ENCODE measurements around the gene IDH3B.
"Not testable (repeated sequence)": the region's sequence is repeated elsewhere in the genome, so short reads cannot be mapped to it uniquely, and the experiment has no call there.

The IDH3B gene

DNA sequence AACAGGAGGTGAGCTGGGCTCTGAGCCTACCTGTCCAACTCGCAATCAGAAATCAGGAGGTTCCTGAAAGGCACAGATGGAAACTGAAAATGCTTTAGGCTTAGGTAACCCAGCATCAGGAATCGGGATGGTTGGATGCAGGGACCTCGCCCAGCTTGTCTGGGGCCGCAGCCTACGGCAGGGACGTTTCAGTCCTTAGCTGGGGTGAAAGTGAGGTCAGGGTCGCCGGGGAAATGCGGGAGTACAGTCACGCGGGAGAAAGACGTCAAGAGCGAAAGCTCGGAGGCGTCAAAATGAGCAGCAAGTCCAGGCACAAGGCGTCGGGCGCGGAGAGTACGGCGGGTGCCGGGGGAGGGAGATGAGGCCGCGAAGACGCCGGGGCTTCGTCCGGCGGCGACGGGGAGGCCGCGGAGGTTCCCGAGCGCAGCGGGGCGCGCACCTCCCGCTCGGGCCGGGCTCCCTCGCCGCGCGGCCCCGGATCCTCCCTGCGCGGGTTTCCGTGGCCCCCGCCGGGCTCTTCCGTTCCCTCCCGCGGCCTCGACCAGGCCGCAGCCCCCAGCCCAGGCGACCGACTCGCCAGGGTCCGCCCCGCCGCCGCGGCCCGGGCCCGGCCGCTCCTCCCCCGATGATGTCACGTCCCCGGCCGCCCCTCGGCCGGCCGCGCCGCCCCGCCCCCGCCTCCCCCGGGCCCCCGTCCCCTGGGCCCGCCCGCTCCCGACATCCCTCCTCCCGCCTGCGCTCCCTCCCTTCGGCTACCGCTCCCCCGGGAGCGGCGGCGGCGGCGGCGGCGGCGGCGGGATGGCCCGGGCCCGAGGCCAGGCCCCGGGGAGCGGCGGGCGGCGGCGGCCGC is 28.2 kb upstream of the IDH3B start, which contains the start of gene EBF4:
TSS of gene EBF4 (plus strand) at position 745 of the 850 bp plus-strand sequence. CDS start 866 bp downstream, outside the sequence.
- in situ Hi-C loops (cut with HindIII; ENCODE audit: low pct_unique_long_range_greater_than_20kb, low sequenced_read_pairs), result no loop called here
- DNase-seq (ENCODE audit: low read depth in 1 of 2, low spot score in 1 of 2), result peak in 1 of 2 experiments; percentile 84
- no peak for TF ChIP-seq JUND (IDR thresholded peaks at IDR 0.05; ENCODE audit: low read depth)

DNA sequence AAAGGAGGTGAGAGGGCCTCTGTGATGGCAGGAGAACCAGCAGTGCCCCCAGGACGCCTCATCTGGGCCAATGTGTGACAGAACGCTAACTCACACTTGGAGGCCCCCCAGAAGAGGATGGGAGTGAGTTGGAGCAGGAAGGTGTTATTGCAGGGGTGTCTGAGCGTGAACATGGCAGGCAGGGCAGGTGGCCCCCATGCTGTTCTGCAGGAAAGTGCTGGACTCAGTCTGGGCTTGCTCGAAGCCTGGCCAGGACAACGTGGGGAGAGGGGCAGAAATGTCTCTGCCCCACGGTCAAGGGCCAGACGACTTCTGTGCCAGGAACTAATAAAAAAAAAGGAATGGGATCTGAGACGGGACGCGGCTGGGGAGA is 27.6 kb upstream of the IDH3B start:
- no peak for TF ChIP-seq JUND (IDR thresholded peaks at IDR 0.05; ENCODE audit: low read depth)
- in situ Hi-C loops (cut with HindIII; ENCODE audit: low pct_unique_long_range_greater_than_20kb, low sequenced_read_pairs), result no loop called here
- no peak for DNase-seq (ENCODE audit: low read depth in 1 of 2, low spot score in 1 of 2)

DNA sequence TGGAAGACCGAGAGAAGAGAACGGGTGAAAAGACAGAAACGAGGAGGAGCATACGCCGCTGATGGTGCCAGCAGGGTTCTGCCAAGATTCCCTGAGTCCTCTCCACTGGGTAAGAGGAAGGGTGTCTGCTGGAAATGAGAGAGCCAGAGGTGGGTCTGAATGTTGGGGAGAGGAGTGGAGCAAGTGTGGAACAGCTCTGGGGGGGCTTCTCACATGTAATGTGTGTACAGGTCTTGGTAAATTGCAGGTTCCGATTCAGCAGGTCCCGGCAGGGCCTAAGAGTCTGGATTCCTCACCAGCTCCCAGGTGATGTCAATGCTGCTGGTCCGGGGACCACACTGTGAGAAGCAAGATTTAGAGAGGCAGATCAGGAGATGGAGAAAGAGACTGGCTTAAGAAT is 27.1 kb upstream of the IDH3B start:
- in situ Hi-C loops (cut with HindIII; ENCODE audit: low pct_unique_long_range_greater_than_20kb, low sequenced_read_pairs), result no loop called here
- TF ChIP-seq JUND (IDR thresholded peaks at IDR 0.05; ENCODE audit: low read depth), result no peak

DNA sequence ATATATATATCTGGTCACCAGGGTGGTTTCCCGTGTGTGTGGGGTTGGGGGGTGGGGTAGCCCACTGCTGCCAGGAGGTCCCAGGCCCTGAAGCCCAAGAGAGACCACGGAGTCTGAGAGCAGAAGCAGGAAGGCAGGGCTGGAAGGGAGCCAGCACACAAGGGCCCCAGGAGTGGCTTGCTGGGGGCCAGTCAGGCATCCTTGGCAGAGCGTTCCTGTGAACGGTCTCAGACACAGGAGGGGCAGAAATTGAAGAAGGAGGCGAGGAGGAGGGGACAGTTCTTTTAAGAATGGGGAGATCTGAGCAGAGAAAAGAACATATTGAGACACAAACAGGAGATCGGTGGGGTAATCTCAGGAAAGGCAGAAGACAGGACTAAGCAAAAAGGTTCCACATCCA is 26.7 kb upstream of the IDH3B start:
- in situ Hi-C loops (cut with HindIII; ENCODE audit: low pct_unique_long_range_greater_than_20kb, low sequenced_read_pairs), result no loop called here
- DNase-seq (ENCODE audit: low read depth in 1 of 2, low spot score in 1 of 2), result no peak
- TF ChIP-seq JUND (IDR thresholded peaks at IDR 0.05; ENCODE audit: low read depth), result no peak

More for the DNA sequence above, 27.1 kb upstream of the IDH3B start:
- DNase-seq (ENCODE audit: low read depth in 1 of 2, low spot score in 1 of 2), result no peak

DNA sequence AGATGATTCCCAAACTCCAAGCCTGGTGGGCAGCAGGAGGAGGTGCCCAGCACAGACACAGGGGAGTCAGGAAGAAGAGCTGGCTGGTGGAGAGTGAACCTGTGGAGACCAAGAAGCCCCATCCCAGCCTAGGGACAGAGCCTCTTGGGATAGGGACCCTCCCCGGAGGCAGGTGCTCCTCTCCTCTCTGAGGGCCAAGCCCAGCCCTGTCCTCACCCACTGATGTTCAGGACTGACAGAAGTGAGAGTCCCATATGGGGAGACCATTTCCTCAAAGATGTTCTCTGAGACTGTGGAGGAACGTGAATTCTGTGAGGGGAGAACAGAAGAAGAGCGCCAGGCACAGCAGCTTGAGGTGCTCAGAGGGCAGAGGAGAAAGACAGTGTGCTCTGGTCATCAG is 26.2 kb upstream of the IDH3B start:
- TF ChIP-seq JUND (IDR thresholded peaks at IDR 0.05; ENCODE audit: low read depth), result no peak
- in situ Hi-C loops (cut with HindIII; ENCODE audit: low pct_unique_long_range_greater_than_20kb, low sequenced_read_pairs), result no loop called here
- DNase-seq (ENCODE audit: low read depth in 1 of 2, low spot score in 1 of 2), result no peak

DNA sequence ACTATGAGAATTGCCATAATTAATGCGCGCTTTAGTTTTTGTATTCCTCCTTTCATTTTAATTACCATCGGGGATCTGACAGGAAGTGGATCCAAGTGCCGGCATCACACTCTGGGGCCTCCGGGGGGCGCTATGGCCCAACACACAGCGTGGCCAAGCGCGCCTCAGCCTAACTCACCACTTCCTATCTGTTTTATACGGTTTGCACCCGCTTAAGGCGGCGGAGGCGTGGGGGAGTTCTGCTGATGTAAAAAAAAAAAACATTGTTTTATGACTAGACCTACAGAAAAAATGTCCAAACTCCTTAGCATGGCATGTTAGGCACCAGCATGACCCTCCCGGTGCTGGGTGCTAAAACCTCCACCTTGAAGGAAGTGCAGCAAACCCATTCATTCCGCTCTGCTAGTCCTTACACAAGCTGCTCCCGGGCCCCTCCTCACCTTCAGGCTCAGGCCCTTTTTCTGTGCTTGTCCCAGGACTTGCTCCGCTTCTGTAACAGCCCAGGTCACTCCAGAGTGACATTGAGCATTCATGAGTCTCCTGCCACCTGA is 24.1 kb upstream of the IDH3B start:
- DNase-seq (ENCODE audit: low read depth in 1 of 2, low spot score in 1 of 2), result peak in 1 of 2 experiments; percentile 70
- no peak for TF ChIP-seq JUND (IDR thresholded peaks at IDR 0.05; ENCODE audit: low read depth)
- in situ Hi-C loops (cut with HindIII; ENCODE audit: low pct_unique_long_range_greater_than_20kb, low sequenced_read_pairs), result no loop called here

DNA sequence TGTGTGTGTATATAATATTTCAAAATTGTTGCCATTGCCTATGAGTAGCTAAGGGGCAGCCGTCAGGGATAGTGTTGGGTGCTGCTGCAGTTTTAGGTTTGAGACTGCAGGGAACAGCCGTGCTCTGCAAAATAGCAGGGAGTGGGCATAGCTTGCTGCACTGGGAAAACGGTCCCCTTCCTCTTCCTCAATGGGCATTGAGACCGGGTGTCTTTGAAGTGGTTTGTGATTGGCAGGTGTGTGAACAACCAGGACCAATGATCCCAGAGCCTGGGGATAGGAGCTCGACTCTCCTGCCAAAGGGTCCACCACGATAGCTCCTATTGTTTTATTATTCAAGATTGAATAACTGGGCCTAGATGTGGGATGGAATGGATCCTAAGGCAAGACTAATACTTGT is 23.5 kb upstream of the IDH3B start:
- no peak for DNase-seq (ENCODE audit: low read depth in 1 of 2, low spot score in 1 of 2)
- TF ChIP-seq JUND (IDR thresholded peaks at IDR 0.05; ENCODE audit: low read depth), result no peak
- in situ Hi-C loops (cut with HindIII; ENCODE audit: low pct_unique_long_range_greater_than_20kb, low sequenced_read_pairs), result no loop called here

DNA sequence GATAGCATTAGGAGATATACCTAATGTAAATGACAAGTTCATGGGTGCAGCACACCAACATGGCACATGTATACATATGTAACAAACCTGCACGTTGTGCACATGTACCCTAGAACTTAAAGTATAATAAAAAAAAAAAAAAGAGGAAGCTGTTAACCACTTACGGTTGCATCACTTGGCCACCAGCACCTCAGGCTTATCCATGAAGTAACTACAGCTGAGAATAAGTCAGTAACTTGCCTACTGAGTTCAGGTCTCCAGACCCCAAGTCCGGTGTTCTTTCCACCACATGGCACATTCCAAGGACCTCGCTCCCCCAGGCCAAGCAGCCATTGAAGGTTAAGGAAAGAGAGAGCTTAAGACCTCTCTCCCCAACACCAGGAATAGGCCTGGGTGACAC is 20.8 kb upstream of the IDH3B start:
- in situ Hi-C loops (cut with HindIII; ENCODE audit: low pct_unique_long_range_greater_than_20kb, low sequenced_read_pairs); DNase-seq (ENCODE audit: low read depth in 1 of 2, low spot score in 1 of 2): not testable (repeated sequence)

DNA sequence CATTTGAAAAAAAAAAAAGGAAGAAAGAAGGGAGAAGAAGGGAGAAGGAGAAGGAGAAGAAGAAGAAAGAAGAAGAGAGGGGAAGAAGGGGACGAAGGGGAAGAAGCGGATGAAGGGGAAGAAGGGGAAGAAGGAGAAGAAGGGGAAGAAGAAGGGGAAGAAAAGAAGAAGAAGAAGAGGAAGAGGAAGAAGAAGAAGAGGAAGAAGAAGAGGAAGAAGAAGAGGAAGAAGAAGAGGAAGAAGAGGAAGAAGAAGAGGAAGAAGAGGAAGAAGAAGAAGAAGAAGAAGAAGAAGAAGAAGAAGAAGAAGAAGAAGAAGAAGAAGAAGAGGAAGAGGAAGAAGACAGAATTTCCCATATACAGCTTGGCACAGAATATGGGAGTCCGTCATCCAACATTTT is 18.0 kb upstream of the IDH3B start:
- in situ Hi-C loops (cut with HindIII; ENCODE audit: low pct_unique_long_range_greater_than_20kb, low sequenced_read_pairs); DNase-seq (ENCODE audit: low read depth in 1 of 2, low spot score in 1 of 2): not testable (repeated sequence)

DNA sequence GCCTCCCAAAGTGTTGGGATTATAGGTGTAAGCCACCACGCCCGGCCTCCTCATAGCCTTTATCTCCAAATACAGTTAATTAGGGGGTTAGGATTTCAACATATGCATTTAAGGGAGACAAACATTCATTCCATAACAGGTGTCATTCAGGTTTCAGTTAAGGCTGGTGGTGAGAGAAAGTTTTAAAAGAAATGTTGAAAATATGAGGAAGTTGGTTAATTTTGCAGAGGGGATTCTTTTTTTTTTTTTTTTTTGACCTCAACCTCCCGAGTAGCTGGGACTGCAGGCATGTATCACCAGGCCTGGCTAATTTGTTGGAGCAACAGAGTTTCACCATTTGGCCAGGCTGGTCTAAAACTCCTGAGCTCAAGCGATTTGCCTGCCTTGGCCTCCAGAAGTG is 16.0 kb upstream of the IDH3B start:
- no peak for DNase-seq (ENCODE audit: low read depth in 1 of 2, low spot score in 1 of 2)
- in situ Hi-C loops (cut with HindIII; ENCODE audit: low pct_unique_long_range_greater_than_20kb, low sequenced_read_pairs), result no loop called here
- TF ChIP-seq JUND (IDR thresholded peaks at IDR 0.05; ENCODE audit: low read depth), result no peak

DNA sequence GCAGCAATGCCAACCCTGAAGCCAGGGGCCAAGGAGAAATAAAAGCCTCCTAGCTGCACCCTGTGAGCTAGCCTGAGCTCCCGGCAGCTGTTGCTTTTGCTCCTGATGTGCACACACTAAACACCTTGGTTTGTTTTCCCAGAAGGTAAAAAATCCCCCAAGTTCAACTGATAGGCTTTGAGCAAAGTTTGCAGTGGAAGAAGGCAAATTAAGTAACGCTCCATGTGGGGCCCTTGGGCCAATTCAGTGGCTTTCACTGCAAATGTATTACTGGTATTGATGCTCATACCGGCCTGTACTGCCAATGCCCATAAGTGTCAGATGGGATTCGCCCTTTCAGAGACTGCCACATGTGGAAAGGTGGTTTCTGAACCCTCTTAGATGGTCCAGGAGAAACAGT is 9.4 kb upstream of the IDH3B start:
- no peak for DNase-seq (ENCODE audit: low read depth in 1 of 2, low spot score in 1 of 2)
- in situ Hi-C loops (cut with HindIII; ENCODE audit: low pct_unique_long_range_greater_than_20kb, low sequenced_read_pairs), result no loop called here
- TF ChIP-seq JUND (IDR thresholded peaks at IDR 0.05; ENCODE audit: low read depth), result no peak

DNA sequence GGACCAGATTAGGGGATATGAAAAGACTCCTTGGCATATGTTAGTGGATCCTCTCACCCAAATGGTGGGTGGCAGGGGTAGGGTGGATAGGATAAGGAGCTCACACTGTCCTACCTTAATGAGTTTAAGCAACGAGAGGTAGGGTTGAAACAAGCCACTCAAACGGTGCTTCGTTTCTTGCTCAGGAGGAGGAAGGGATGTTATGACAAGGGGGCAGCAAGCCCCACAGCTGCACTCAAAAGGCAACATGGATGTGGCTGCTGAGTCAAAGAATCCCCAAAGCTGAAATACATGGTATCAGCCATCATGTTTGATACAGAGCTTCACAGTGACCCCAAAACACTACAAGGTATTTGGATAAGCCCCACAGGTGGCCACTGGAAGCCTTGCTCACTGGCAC is 8.4 kb upstream of the IDH3B start:
- in situ Hi-C loops (cut with HindIII; ENCODE audit: low pct_unique_long_range_greater_than_20kb, low sequenced_read_pairs), result no loop called here
- TF ChIP-seq JUND (IDR thresholded peaks at IDR 0.05; ENCODE audit: low read depth), result no peak
- DNase-seq (ENCODE audit: low read depth in 1 of 2, low spot score in 1 of 2), result no peak

DNA sequence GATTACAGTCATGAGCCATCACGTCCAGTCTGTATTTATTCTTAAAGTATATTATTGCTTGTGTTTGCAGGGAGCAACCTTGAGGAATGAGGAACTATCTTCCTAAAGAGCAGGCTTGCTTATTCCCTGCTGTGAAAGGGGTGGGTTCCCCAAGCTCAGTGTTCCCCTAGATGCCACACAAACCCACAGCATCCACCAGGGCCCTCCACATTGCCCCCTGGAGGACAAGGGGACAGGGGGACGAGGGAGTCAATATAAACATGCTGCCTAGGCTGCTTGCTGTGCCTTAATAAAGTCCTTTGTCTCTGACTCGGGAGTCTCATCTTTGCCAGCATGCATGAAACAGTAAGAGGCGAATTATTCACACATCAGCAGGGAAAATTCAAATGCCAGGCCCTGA is 8.0 kb upstream of the IDH3B start:
- in situ Hi-C loops (cut with HindIII; ENCODE audit: low pct_unique_long_range_greater_than_20kb, low sequenced_read_pairs), result no loop called here
- no peak for TF ChIP-seq JUND (IDR thresholded peaks at IDR 0.05; ENCODE audit: low read depth)
- no peak for DNase-seq (ENCODE audit: low read depth in 1 of 2, low spot score in 1 of 2)
